ENCODE results near the gene ABLIM3. TPM values are rescaled to one million over a fixed set of nuclear protein-coding genes. Genes with fewer than 3 reads are reported as not detected.

ABLIM3 gene
- total and polyA plus RNA-seq, 9 of the 15 experiments (the other 6 are each of a cell fraction or from before 2014, with no cell fraction given): 0.03 to 0.38 (median 0.11) TPM

- no peak for TF ChIP-seq NR3C1 (CRISPR knock-in tag; IDR thresholded peaks at IDR 0.05)
- no peak for TF ChIP-seq NEUROD1 (IDR thresholded peaks at IDR 0.05; ENCODE audit: borderline replicate concordance, low read depth, low read length, partially characterized antibody)
- TF ChIP-seq C11orf30 (IDR thresholded peaks at IDR 0.05; ENCODE audit: low read depth): peak; percentile 59; the same call in 1 of the 2 replicates
- TF ChIP-seq NFYB (IDR thresholded peaks at IDR 0.05; ENCODE audit: extremely low read depth, insufficient read length): no peak
- TF ChIP-seq KAT8 (IDR thresholded peaks at IDR 0.05; ENCODE audit: low read depth): no peak
- no peak for TF ChIP-seq ELF4 (CRISPR knock-in tag; IDR thresholded peaks at IDR 0.05)
- TF ChIP-seq PCBP2 (IDR thresholded peaks at IDR 0.05; ENCODE audit: low read depth, low read length, poor library complexity, severe bottlenecking): no peak
- no peak for TF ChIP-seq RBM14 (IDR thresholded peaks at IDR 0.05; ENCODE audit: borderline replicate concordance, insufficient read depth, low read depth, low read length)
- no peak for TF ChIP-seq ZNF398 (CRISPR knock-in tag; IDR thresholded peaks at IDR 0.05)
- TF ChIP-seq, protein P1, sequence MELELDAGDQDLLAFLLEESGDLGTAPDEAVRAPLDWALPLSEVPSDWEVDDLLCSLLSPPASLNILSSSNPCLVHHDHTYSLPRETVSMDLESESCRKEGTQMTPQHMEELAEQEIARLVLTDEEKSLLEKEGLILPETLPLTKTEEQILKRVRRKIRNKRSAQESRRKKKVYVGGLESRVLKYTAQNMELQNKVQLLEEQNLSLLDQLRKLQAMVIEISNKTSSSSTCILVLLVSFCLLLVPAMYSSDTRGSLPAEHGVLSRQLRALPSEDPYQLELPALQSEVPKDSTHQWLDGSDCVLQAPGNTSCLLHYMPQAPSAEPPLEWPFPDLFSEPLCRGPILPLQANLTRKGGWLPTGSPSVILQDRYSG (tag; conservative IDR thresholded peaks at IDR 0.05; ENCODE audit: low read depth): no peak
- no peak for TF ChIP-seq POLR2AphosphoS2 (IDR thresholded peaks at IDR 0.05; ENCODE audit: low read length)
These were observed 132.7 kb downstream of the ABLIM3 start (continued) for GRCh38 chr5:149273950-149274349.

Measured in K562 (cell line).